T-helper 1 cell (primary cell): ENCODE data around the gene TSPY2.
"Not testable (repeated sequence)": the region's sequence is repeated elsewhere in the genome, so short reads cannot be mapped to it uniquely, and the experiment has no call there.

Source experiments
- DNase-seq, 5 donors: peaks; one replicate each; pipeline ENCODE4 v3.0.0-alpha.2; 2012 to 2020
- total RNA-seq, 4 donors: gene quantifications; one replicate each; lab custom pipeline; 2026; lab: John Stamatoyannopoulos, UW

Gene TSPY2, protein sequence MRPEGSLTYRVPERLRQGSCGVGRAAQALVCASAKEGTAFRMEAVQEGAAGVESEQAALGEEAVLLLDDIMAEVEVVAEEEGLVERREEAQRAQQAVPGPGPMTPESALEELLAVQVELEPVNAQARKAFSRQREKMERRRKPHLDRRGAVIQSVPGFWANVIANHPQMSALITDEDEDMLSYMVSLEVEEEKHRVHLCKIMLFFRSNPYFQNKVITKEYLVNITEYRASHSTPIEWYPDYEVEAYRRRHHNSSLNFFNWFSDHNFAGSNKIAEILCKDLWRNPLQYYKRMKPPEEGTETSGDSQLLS
- total RNA-seq, result 0 reads per million in 4 donors

DNA sequence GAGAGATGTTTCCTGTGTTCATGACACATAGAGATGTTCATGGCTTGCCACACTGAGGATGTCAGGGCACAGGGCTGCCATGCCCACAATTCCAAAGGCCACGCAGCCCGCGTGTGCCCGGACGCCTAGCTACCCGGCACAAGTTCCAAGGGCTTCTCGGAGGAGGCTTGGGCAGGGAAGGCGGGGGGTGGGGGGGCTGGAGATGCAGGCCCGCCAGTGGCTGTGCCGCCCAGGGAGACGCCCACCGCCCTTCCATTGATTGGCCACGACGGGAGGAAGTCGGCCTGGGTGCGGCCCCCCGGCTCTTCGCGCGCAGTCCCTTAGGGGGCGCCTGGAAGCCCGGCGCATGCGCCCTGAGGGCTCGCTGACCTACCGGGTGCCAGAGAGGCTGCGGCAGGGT, at the start of gene TSPY2:
Gene TSPY2, plus strand, starts transcription at position 301 of the 400 bp plus-strand sequence. Its CDS starts 46 bp downstream, at position 347.
- not testable (repeated sequence) for DNase-seq

DNA sequence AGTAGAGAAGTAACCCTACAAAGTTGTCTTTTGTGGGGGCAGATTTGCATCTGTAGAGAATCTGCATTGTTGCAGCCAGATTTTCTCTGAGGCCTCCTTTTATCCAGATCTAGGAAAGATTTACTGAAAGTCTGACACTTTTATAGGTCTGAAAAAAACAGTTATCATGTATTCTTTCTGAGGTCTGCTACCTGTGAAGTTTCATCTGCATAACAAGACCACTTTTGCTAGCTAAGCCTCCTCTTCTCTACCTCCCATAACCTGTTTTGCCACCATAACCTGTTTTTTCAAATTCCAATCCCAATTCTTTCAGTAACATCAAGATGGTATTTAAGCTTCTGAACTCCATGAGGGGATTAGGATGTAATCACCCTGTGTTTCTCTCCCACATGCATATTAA, 36.5 kb upstream of the TSPY2 start:
- not testable (repeated sequence) for DNase-seq

DNA sequence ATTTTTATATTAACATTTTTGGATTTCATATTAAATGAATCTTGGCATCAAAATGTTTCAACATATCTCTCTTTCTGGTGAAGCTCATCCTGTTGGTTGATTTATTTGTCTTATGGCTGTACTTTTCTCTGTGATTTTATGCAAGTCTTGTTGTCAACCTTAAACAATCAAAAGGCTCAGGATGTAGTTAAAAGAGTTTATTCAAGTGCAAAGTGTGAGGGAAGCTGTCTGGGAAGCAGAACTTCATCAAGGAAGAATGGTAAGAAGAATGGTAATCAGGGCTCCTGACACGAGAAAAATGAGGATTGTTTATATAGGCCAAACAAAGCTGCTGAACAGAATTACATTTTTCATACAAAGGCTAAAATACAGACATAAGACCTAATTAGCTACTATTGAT, 29.0 kb upstream of the TSPY2 start:
- not testable (repeated sequence) for DNase-seq

DNA sequence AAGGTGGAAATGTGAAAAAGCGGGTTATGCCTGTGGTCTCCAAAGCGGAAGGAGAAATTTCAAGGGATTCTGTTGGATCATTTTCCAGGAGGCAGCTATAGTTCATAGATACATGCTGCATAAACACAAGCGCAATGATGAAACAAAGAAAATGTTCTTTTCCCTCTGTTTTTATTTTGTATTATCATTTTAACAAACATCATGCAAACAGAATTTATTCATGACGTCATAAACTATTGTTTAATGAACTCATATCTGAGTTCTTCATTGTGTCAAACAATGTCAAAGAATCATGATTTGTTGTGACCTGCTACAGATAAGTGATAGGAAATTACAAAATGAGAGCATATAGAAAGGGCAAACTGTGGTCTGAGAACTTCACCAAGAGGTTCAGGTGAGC, 23.8 kb downstream of the TSPY2 start:
- not testable (repeated sequence) for DNase-seq
